Naive thymus-derived CD8-positive, alpha-beta T cell (primary cell): ENCODE results near the gene CCDC30. TPM values are rescaled to one million over a fixed set of nuclear protein-coding genes. Genes with fewer than 3 reads are reported as not detected.
A peak's percentile ranks its signal among the peaks of the same experiment; 100 is the strongest.
"Not testable (repeated sequence)": the region's sequence is repeated elsewhere in the genome, so short reads cannot be mapped to it uniquely, and the experiment has no call there.

Experiments
- ATAC-seq, 2 donors: fragments of 150-1000 bp; cut with Tn5 transposase in 1 of 2; sonication (Bioruptor Pico), chemical (Tn5 transposase) in 1 of 2; 1 replicate in 1 of 2; 2 replicates in 1 of 2; pipeline ENCODE4 v1.10.0; 2021; ENCODE audit warnings: mild to moderate bottlenecking in 2 of 2, moderate library complexity in 2 of 2
- POLR2A ChIA-PET: fragments of 350-600 bp; sonication (Branson Sonifier 250); formaldehyde crosslinking; loops from one replicate; lab custom pipeline; 2021; ENCODE audit warnings: antibody characterized with exemption; lab: Charles Lee
- DNase-seq, 10 donors: peaks; one replicate each; pipeline versions ENCODE4 v3.0.0 to v3.0.0-alpha.2; 2020 to 2022
- H3K27ac Mint-ChIP-seq, 10 donors: one replicate each; pipeline ENCODE4 v1.8.0; 2020 to 2022; ENCODE audit warnings: mild to moderate bottlenecking in 10 of 10, mixed read lengths in 10 of 10, moderate library complexity in 4 of 10, inconsistent platforms in 1 of 10
- H3K27me3 Mint-ChIP-seq, 5 donors: one replicate each; pipeline ENCODE4 v1.8.0; 2021 to 2022; ENCODE audit warnings: mixed read lengths in 5 of 5
- H3K36me3 Mint-ChIP-seq, 3 donors: one replicate each; pipeline ENCODE4 v1.8.0; 2020 to 2022; ENCODE audit warnings: mixed read lengths in 3 of 3, mild to moderate bottlenecking in 2 of 3, inconsistent platforms in 1 of 3
- H3K4me1 Mint-ChIP-seq, 4 donors: one replicate each; pipeline ENCODE4 v1.8.0; 2021 to 2022; ENCODE audit warnings: mixed read lengths in 4 of 4
- H3K4me3 Mint-ChIP-seq, 10 donors: one replicate each; pipeline ENCODE4 v1.8.0; 2020 to 2022; ENCODE audit warnings: mild to moderate bottlenecking in 10 of 10, mixed read lengths in 10 of 10, moderate library complexity in 6 of 10, inconsistent platforms in 1 of 10
- H3K9me3 Mint-ChIP-seq, 9 donors: one replicate each; pipeline ENCODE4 v1.8.0; 2020 to 2022; ENCODE audit warnings: mixed read lengths in 9 of 9, mild to moderate bottlenecking in 3 of 9, inconsistent platforms in 1 of 9, moderate library complexity in 1 of 9
- polyA plus RNA-seq, 3 donors: library from polyadenylated mRNA; unstranded; fragments of 300-500 nt; fragmentation: Illumina TruSeq; gene quantifications; one replicate each; pipeline ENCODE4 v1.2.3, GENCODE V29; 2021
- total RNA-seq, 8 experiments: library from RNA in 2 of 8; stranded (reverse) in 2 of 8; gene quantifications; one replicate each; pipeline ENCODE4 v1.2.3 and lab custom pipeline; 2021 to 2026

CCDC30 gene
- total and polyA plus RNA-seq, 5 experiments from 2014 or later: 0.55 to 5.5 (median 0.84) TPM

- no peaks in the 10 kb centered on the region for H3K9me3 Mint-ChIP-seq
- POLR2A ChIA-PET: no interaction called here
- peaks cover 0 to 6% (median 5%) of the 10 kb centered on the region in 3 donors for H3K36me3 Mint-ChIP-seq
- H3K4me1 Mint-ChIP-seq: no peaks in the 10 kb centered on the region
- DNase-seq (no peak), ATAC-seq (no peak)
- no peak overlapping the region for H3K4me3 Mint-ChIP-seq
- no peak overlapping the region for H3K27ac Mint-ChIP-seq
- H3K27me3 Mint-ChIP-seq: no peaks in the 10 kb centered on the region
Observed at GRCh38 chr1:42618866-42619265, 155.8 kb downstream of the CCDC30 start.

- Mint-ChIP-seq H3K27ac (no peak overlapping the region), H3K27me3 (no peaks in the 10 kb centered on the region), H3K9me3 (no peaks in the 10 kb centered on the region), H3K36me3 (peaks cover 0 to 6% (median 0%) of the 10 kb centered on the region in 3 donors), H3K4me3 (no peak overlapping the region), H3K4me1 (no peaks in the 10 kb centered on the region)
- ATAC-seq (no peak), DNase-seq (no peak)
- POLR2A ChIA-PET: interaction anchor here (0.7 kb wide), 1 partner anchor 371 kb away, joined by 3 read pairs; no protein-coding TSS in a partner anchor
Observed at GRCh38 chr1:42620307-42620706, 157.2 kb downstream of the CCDC30 start.

- H3K4me1 Mint-ChIP-seq, POLR2A ChIA-PET, ATAC-seq, DNase-seq, H3K4me3 Mint-ChIP-seq, H3K27ac Mint-ChIP-seq, H3K27me3 Mint-ChIP-seq, H3K36me3 Mint-ChIP-seq, H3K9me3 Mint-ChIP-seq: not testable (repeated sequence)
Observed at GRCh38 chr1:42621180-42621579, 158.1 kb downstream of the CCDC30 start.

GRCh38 chr1:42627205-42627604, 164.1 kb downstream of the CCDC30 start:
- POLR2A ChIA-PET, ATAC-seq: not testable (repeated sequence)

GRCh38 chr1:42639116-42639515, 176.0 kb downstream of the CCDC30 start:
- Mint-ChIP-seq H3K9me3 (no peaks in the 10 kb centered on the region), H3K4me1 (no peaks in the 10 kb centered on the region), H3K27me3 (peaks cover 0 to 1% (median 0%) of the 10 kb centered on the region in 5 donors), H3K36me3 (peaks cover 0 to 5% (median 0%) of the 10 kb centered on the region in 3 donors), H3K4me3 (no peak overlapping the region), H3K27ac (no peak overlapping the region)
- POLR2A ChIA-PET: interaction anchor here (1.4 kb wide), 1 partner anchor 19 kb away, joined by 3 read pairs; the partner anchor contains the start of gene PPIH
- DNase-seq (no peak), ATAC-seq (no peak)

More at GRCh38 chr1:42627205-42627604, 164.1 kb downstream of the CCDC30 start:
- H3K4me3 Mint-ChIP-seq, H3K27ac Mint-ChIP-seq, DNase-seq, H3K4me1 Mint-ChIP-seq, H3K9me3 Mint-ChIP-seq, H3K27me3 Mint-ChIP-seq: not testable (repeated sequence)
- peaks cover 5 to 19% (median 7%) of the 10 kb centered on the region in 3 donors for H3K36me3 Mint-ChIP-seq

GRCh38 chr1:42646056-42646455, 183.0 kb downstream of the CCDC30 start:
- no peaks in the 10 kb centered on the region for H3K4me1 Mint-ChIP-seq
- ATAC-seq (no peak), DNase-seq (no peak)
- H3K4me3 Mint-ChIP-seq: no peak overlapping the region
- no peaks in the 10 kb centered on the region for H3K27me3 Mint-ChIP-seq
- POLR2A ChIA-PET: no interaction called here
- no peak overlapping the region for H3K27ac Mint-ChIP-seq
- H3K36me3 Mint-ChIP-seq: peaks cover 14 to 26% (median 18%) of the 10 kb centered on the region in 3 donors
- H3K9me3 Mint-ChIP-seq: peaks cover 0 to 12% (median 7%) of the 10 kb centered on the region in 9 donors

- Mint-ChIP-seq H3K27me3 (no peaks in the 10 kb centered on the region), H3K36me3 (peaks cover 0 to 24% (median 15%) of the 10 kb centered on the region in 3 donors), H3K4me1 (peaks cover 26 to 48% (median 44%) of the 10 kb centered on the region in 4 donors), H3K27ac (peak overlapping the region; percentile 82 to 98 (median 95)), H3K4me3 (peak overlapping the region; percentile 79 to 100 (median 98)), H3K9me3 (no peaks in the 10 kb centered on the region)
- peak in 2 of 10 donors; percentile 0 to 6 for DNase-seq
- POLR2A ChIA-PET: interaction anchor here (1.0 to 5.2 kb wide), 10 partner anchors 9 to 993 kb away, joined by 3 to 88 read pairs (median 4); partner anchors contain the start of genes C1orf50, KDM4A, P3H1 and YBX1
- ATAC-seq: no peak
Observed at GRCh38 chr1:42657201-42657600, 194.1 kb downstream of the CCDC30 start.

GRCh38 chr1:42657981-42658876, 195.1 kb downstream of the CCDC30 start, which contains the start of gene PPIH:
PPIH (plus strand) TSS chr1:42658423; CDS start chr1:42658447, 24 bp downstream.
- Mint-ChIP-seq H3K27ac (peak within 1 kb of the TSS; percentile 92 to 98 (median 96)), H3K4me3 (peak within 1 kb of the TSS; percentile 94 to 100 (median 98))

GRCh38 chr1:42658877-42659337, 195.8 kb downstream of the CCDC30 start:
- peaks cover 29 to 48% (median 44%) of the 10 kb centered on the region in 4 donors for H3K4me1 Mint-ChIP-seq
- DNase-seq (no peak), ATAC-seq (no peak)
- no peaks in the 10 kb centered on the region for H3K9me3 Mint-ChIP-seq
- H3K4me3 Mint-ChIP-seq: peak overlapping the region; percentile 94 to 100 (median 98)
- no peaks in the 10 kb centered on the region for H3K27me3 Mint-ChIP-seq
- H3K27ac Mint-ChIP-seq: peak overlapping the region; percentile 90 to 98 (median 96)
- POLR2A ChIA-PET: interaction anchor here (1.1 to 5.2 kb wide), 4 partner anchors 19 to 188 kb away, joined by 3 to 88 read pairs (median 12); partner anchors contain the start of genes C1orf50, P3H1, YBX1 and ZNF691
- H3K36me3 Mint-ChIP-seq: peaks cover 0 to 35% (median 18%) of the 10 kb centered on the region in 3 donors

More at GRCh38 chr1:42657981-42658876, 195.1 kb downstream of the CCDC30 start, which contains the start of gene PPIH:
- POLR2A ChIA-PET: interaction anchor here (0.5 to 5.2 kb wide), 15 partner anchors 8 to 1161 kb away, joined by 3 to 88 read pairs (median 4); partner anchors contain the start of genes C1orf50, KDM4A, P3H1 and YBX1
- peak; percentile 88 to 95 (median 92) for DNase-seq
- ATAC-seq: peak; percentile 98
- peaks cover 26 to 48% (median 44%) of the 10 kb centered on the region in 4 donors for H3K4me1 Mint-ChIP-seq
- no peaks in the 10 kb centered on the region for H3K9me3 Mint-ChIP-seq
- H3K27me3 Mint-ChIP-seq: no peaks in the 10 kb centered on the region
- peaks cover 0 to 29% (median 15%) of the 10 kb centered on the region in 3 donors for H3K36me3 Mint-ChIP-seq

- peak overlapping the region in 4 of 10 donors; percentile 6 to 51 (median 14) for H3K4me3 Mint-ChIP-seq
- H3K27me3 Mint-ChIP-seq: no peaks in the 10 kb centered on the region
- peak overlapping the region in 2 of 10 donors; percentile 29 to 86 for H3K27ac Mint-ChIP-seq
- POLR2A ChIA-PET: interaction anchor here (5.2 kb wide), 1 partner anchor 21 kb away, joined by 88 read pairs; the partner anchor contains the start of gene YBX1
- ATAC-seq (no peak), DNase-seq (no peak)
- peaks cover 27 to 48% (median 44%) of the 10 kb centered on the region in 4 donors for H3K4me1 Mint-ChIP-seq
- H3K36me3 Mint-ChIP-seq: peaks cover 0 to 56% (median 22%) of the 10 kb centered on the region in 3 donors
- no peaks in the 10 kb centered on the region for H3K9me3 Mint-ChIP-seq
Observed at GRCh38 chr1:42660907-42661500, 197.9 kb downstream of the CCDC30 start.

- POLR2A ChIA-PET: interaction anchor here (6.4 kb wide), 1 partner anchor 12 kb away, joined by 29 read pairs; the partner anchor contains the start of gene YBX1
- DNase-seq (no peak), ATAC-seq (no peak)
- H3K27ac Mint-ChIP-seq: no peak overlapping the region
- H3K27me3 Mint-ChIP-seq: no peaks in the 10 kb centered on the region
- H3K9me3 Mint-ChIP-seq: no peaks in the 10 kb centered on the region
- no peak overlapping the region for H3K4me3 Mint-ChIP-seq
- H3K36me3 Mint-ChIP-seq: peaks cover 9 to 81% (median 34%) of the 10 kb centered on the region in 3 donors
- H3K4me1 Mint-ChIP-seq: peaks cover 0 to 2% (median 0%) of the 10 kb centered on the region in 4 donors
Observed at GRCh38 chr1:42669936-42670335, 206.8 kb downstream of the CCDC30 start.

- DNase-seq (no peak), ATAC-seq (no peak)
- no peaks in the 10 kb centered on the region for H3K27me3 Mint-ChIP-seq
- H3K9me3 Mint-ChIP-seq: no peaks in the 10 kb centered on the region
- no peak overlapping the region for H3K4me3 Mint-ChIP-seq
- H3K27ac Mint-ChIP-seq: no peak overlapping the region
- POLR2A ChIA-PET: interaction anchor here (6.4 kb wide), 1 partner anchor 12 kb away, joined by 29 read pairs; the partner anchor contains the start of gene YBX1
- peaks cover 9 to 81% (median 35%) of the 10 kb centered on the region in 3 donors for H3K36me3 Mint-ChIP-seq
- H3K4me1 Mint-ChIP-seq: peaks cover 0 to 2% (median 0%) of the 10 kb centered on the region in 4 donors
Observed at GRCh38 chr1:42670425-42670824, 207.3 kb downstream of the CCDC30 start.
